GM18951 (cell line): ENCODE data around the gene ANOS1.

Source experiments
- POLR2A ChIP-seq: IDR thresholded peaks from 4 replicates; pipeline ENCODE4 v1.6.1; 2011; ENCODE audit warnings: mild to moderate bottlenecking; ENCODE audit not compliant: insufficient read length, insufficient read depth; ENCODE audit errors: extremely low read depth
- in situ Hi-C: fragments of 300-500 bp; cut with MboI; formaldehyde crosslinking; loops from one replicate; pipeline ENCODE4 v1.12.0; 2022; ENCODE audit warnings: low sequenced_read_pairs, mixed read lengths, inconsistent platforms; ENCODE audit not compliant: unreplicated experiment

Gene ANOS1

DNA sequence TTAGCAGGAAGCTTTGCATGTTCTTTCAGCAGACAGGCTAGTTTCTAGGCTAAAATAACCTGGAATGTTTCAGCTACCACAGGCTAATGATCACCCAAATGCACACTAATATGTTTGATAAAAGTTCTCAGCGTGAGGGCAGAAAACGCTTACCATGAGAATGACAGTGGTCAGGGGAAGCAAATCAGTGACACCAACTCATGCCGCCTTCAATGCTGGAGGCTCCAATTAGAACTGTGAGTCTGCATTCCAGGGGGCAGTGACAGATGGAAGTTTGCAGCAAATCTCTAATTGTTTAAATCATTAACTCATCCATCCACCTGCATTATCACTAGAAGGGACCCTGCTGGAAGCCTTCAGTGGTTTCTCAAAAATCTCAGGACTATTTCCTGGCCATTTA is 43.2 kb downstream of the ANOS1 start:
- TF ChIP-seq POLR2A: no peak
- in situ Hi-C loops: no loop called here

DNA sequence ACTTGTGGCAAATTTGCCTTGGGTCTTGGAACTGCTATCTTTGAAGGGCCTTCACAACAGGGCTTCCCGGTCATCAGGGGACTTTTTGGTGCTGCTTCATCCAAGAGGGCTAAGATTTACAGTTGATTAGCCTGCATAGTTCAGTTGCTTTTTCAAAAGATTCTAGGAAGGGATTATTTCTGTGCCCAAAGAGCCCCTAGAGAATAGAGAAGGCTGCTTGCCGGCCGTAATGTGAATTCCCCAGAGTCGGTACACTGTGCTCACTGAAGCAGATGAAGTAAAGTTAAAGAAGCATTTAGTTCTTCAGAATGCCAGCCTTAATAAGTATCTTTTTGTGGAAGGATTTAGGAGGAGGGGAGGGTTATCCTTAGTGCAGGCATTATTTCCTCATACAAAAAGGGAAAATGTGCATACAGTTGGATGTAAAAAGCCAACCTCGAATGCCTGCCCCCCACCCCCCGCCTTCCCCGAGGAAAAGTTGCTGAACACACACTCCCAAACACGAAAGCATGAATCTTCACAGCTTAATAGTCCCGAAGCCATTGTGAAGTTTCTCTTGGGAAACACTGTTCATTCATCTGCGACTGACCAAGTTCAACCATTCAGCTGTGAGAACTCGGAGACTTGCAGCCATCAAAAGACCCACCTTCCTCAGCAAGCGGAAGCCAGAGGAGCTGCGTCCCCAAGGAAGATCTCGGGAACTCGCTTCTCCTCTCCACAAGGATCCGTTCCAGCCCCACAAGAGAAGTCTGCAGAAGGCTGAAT is 47.6 kb downstream of the ANOS1 start:
- in situ Hi-C loops: no loop called here
- TF ChIP-seq POLR2A: no peak

DNA sequence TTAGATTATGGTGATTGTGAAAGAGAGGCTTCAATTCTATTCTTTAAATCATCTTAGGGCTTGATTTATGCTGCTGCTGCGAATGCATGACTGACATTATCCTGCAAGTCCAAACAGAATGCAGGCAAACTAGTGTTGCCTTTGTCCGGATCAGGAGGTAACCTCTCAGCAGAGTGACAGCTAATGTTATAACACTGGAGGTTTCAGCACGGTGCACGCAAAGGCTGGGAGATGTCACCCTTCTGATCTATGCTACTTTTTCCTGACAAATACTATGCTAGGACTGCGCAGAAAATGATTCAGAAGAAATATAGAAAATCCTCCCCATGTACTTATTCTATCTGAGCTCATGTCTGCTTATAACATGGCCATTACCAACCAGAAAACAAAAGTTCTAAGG is 48.2 kb downstream of the ANOS1 start:
- in situ Hi-C loops: no loop called here

DNA sequence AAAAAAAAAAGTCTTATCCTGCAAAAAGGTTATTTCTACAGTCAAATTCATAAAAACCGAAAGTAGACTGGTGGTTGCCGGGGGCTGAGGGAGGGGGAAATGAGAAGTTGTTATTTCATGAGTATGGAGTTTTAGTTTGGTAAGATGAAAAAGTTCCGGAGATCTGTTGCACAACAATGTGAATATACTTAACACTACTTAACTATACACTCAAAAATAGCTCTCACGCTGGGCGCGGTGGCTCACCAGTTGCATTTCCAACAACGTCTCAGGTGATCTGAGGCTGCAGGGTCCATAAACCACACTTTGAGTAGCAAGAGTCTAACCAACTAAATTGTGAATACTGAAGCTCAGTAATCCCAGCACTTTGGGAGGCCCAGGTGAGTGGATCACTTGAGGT is 52.4 kb downstream of the ANOS1 start:
- in situ Hi-C loops: no loop called here
- TF ChIP-seq POLR2A: no peak

More for the DNA sequence above, 48.2 kb downstream of the ANOS1 start:
- no peak for TF ChIP-seq POLR2A

DNA sequence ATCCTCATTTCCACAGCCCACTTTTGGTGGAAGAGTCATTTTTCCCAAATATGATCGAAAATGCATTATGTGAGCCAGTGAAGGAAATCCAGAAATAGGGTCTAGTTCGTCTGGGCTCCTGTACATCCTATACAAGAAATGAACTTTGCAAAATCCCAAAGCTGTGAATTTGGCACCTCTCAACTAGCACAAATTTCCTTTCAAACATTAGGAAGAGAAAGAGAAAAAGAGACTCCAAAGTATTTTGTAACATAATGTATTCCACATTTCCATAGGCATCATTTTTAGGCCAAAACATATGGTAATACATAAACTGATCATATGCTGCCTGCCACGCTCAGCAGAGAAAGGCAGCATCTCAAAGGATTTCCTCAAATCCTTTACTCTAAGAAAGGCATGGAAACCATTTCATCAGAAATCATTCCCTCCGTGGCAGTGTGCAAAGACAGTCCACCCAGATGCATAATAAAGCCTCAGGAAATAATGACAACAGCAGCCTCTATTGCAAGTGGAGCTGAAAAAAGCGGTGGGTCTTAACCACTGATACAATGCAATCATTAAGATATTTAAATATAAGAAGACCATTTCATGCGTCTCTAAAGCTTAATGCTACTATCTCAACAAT is 56.8 kb downstream of the ANOS1 start:
- TF ChIP-seq POLR2A: no peak
- in situ Hi-C loops: no loop called here

DNA sequence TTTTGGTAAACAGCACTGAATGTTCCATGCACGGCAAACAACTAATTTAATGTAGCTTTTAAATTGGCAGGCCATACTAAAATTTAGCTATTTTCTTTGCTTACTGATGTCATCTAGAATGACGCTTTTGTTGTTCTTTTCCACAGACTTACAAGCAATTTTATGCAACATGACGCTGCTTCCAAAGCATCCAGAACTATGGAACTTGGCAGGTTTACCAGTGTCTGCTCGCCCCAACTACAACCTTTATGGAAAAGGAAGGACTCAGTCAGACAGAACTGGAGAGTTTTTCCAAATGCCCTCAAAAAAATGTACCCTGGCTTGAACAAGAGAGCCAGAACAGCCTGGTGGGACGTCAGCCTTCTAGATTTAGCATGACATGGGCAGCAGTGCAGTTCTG is 58.7 kb downstream of the ANOS1 start:
- TF ChIP-seq POLR2A: no peak
- in situ Hi-C loops: no loop called here

DNA sequence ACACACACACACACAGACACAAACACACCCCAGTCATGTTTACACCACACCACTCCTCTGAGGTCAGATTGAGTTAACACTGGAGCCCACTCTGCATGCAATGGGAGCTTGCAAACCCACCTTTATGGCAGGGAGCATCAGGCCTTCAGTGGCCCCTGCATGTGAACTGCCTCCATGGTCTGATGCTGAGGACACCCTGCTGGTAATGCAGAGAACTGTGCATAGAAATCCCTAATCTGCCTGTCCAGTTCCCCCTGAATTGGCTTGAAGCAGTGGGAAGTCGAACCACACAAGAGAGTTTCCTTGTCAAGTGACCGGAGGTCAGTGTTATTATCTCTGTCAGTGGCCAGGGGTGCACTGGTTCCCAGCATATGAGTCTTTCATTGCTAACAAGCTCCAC is 59.8 kb downstream of the ANOS1 start:
- no peak for TF ChIP-seq POLR2A
- in situ Hi-C loops: no loop called here

DNA sequence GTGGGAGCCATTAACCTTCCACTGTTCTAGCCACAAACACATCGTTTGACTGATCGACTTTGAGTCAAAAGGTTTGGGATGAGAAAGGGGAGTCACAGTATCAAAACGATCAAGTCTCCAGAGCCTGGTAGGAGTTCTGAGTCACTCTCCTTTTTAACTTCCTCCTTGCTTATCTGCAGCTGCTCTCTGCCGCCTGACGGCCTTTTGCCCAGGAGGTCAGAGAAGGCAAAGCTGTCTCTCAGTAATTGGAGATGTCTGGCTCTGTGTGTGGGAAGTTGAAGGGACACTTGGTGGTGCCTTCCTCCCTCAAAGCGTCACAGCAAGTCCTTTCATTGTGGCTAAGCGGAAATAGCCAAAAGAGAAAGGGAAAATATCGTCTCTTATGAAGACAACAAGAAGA is 63.1 kb downstream of the ANOS1 start:
- in situ Hi-C loops: no loop called here
- TF ChIP-seq POLR2A: no peak

DNA sequence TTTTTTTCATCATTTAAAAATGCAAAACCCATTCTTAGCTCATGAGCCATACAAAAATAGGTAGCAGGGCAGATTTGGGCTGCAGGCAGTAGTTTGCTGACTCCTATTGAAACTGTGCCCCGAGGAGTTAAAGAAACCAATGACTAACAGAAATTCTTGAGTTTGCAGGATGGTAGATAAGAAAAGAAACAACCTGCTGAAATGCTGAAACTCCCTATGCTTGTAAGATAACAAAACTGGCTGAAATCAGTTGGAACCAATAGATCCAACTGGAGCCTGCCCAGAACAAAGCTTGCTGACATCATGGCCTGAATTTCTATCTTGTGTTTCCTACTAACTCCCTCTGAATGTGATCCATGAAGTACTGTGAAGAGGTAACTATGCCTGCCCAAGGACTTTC is 68.6 kb downstream of the ANOS1 start:
- TF ChIP-seq POLR2A: no peak
- in situ Hi-C loops: no loop called here

DNA sequence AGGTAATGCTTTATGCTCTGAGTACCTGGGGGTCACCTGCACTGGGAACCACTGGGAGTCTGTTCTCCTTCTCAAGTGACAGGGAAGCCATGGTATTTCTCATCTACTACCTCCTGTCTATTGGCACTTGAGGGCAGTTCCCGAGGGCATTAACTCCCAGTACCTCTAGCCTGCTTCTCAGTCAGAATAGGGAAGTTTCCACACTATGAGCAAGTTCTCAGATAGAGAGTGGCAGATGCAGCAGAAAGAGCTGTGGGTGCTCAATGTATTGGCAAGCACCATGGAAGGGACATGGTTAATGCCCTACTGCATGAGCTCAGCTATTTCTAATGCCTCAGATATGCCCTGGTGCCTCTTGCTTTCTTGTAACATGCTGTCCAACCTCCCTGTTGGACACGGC is 74.1 kb downstream of the ANOS1 start:
- in situ Hi-C loops: no loop called here
- TF ChIP-seq POLR2A: no peak

DNA sequence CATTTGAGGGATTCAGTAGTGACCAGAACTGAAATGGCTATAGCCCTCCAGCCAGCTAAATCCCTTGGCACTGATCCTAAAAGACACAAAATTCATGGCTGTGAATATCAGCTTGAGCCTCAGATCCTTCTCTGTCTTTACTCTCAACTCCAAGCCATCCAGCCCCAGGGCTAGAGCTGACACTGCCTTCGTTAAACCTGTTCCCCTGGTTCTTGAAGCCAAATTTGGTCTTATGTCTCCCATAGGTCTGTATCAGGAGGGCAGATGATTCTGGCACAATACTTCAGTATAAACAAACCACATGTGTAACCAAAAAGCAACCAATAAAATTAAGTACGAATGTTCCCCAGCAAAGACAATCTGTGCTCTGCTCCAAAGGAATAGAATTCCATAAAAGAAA is 78.0 kb downstream of the ANOS1 start:
- TF ChIP-seq POLR2A: no peak
- in situ Hi-C loops: no loop called here

DNA sequence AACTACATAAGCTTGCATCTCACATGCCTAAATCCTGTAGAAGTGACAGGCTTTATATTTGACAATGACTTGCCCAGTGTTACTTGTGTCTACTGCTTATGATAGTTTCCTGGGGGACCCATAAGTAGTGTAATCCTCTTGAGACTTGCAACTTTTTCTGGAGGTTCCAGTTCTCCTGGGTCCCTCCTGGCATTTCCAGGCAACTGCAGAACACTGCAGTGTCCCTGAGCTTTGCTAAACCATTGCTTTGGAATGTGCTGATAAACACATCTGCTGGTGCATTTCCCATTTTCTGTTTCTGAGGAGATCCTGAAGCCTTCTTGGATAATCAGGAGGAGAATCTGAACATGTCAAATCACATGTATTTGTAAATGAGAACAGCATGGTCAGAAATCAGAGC is 82.0 kb downstream of the ANOS1 start:
- no peak for TF ChIP-seq POLR2A
- in situ Hi-C loops: no loop called here

DNA sequence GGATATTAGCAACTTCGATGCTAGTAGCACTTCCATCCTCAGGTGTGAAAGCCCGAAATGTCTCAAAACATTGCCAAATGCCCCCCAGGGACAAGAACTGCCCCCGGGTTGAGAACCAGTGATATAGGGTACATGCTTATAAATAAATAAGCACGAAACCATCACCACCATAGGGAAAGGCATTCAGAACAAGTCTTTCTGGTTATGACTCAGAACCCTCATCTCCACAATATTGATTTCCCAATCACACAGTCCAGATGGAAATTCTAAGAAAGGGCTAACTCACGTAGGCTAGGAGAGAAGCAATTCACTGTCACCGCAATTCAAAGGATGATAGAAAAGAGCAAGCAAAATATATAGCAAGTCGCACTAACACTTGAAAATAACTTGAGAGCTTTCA is 84.8 kb downstream of the ANOS1 start:
- in situ Hi-C loops: no loop called here
- TF ChIP-seq POLR2A: no peak

DNA sequence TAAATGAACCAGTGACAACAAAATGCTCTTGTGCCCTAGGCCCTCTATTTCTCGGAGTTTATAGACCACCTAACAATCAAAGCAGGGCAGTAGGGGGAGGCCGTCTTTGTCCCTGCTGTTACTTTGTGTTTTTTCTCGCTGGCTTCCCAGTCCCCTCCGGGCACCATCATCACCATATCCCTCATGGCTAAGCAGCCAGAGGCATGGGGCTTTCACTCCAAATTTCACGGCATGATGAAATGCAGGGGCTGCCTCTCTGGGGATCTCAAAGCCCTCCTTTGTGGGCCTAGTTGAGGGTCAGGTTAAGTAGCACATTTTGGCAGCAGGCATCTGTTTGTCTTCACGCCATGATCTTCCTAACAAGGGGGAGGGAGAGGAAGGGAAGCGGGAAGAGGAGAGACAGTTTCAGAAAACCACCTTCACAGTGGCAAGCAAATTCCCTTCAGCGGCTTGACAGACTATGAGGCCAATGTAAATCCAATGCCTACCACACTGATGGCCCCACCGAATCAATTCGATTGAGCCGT is 91.9 kb downstream of the ANOS1 start:
- no peak for TF ChIP-seq POLR2A
- in situ Hi-C loops: no loop called here
